Activated CD4-positive, alpha-beta T cell treated with anti-CD3 and anti-CD28 coated beads, Interleukin-10, Interleukin-2, amounts not matched to agents 100 ng/mL and 50 ng/mL, durations not matched to agents 16 hours and 8 hours (primary cell): ENCODE data around the gene MN1.
A peak's percentile ranks its signal among the peaks of the same experiment; 100 is the strongest.

Source experiments
- DNase-seq: peaks from one replicate; pipeline ENCODE4 v3.0.0-alpha.2; 2020

Gene MN1

GRCh38 chr22:27825174-27825573 lies 23.6 kb upstream of the MN1 start:
- DNase-seq = peak; percentile 33

GRCh38 chr22:27823221-27823620 lies 21.7 kb upstream of the MN1 start:
- DNase-seq = no peak

GRCh38 chr22:27820896-27821866 lies 19.6 kb upstream of the MN1 start:
- no peak for DNase-seq

GRCh38 chr22:27816552-27816951 lies 15.0 kb upstream of the MN1 start:
- no peak for DNase-seq

- DNase-seq = no peak
These were observed 14.4 kb upstream of the MN1 start for GRCh38 chr22:27815826-27816530.

GRCh38 chr22:27814993-27815392 lies 13.4 kb upstream of the MN1 start:
- no peak for DNase-seq

- no peak for DNase-seq
These were observed 10.2 kb upstream of the MN1 start for GRCh38 chr22:27811778-27812177.

GRCh38 chr22:27810609-27811151 lies 9.1 kb upstream of the MN1 start:
- DNase-seq = no peak

- DNase-seq = no peak
These were observed 8.4 kb upstream of the MN1 start for GRCh38 chr22:27809700-27810608.

GRCh38 chr22:27809226-27809603 lies 7.7 kb upstream of the MN1 start:
- no peak for DNase-seq

- no peak for DNase-seq
These were observed 7.1 kb upstream of the MN1 start for GRCh38 chr22:27808451-27809225.

- DNase-seq = no peak
These were observed 4.3 kb upstream of the MN1 start for GRCh38 chr22:27805841-27806240.

- peak; percentile 63 for DNase-seq
These were observed 3.1 kb upstream of the MN1 start for GRCh38 chr22:27804470-27805297.

- no peak for DNase-seq
These were observed 2.4 kb upstream of the MN1 start for GRCh38 chr22:27803841-27804415.

GRCh38 chr22:27802346-27803073 lies 954 bp upstream of the MN1 start:
- DNase-seq = no peak

- peak; percentile 29 for DNase-seq
These were observed 347 bp downstream of the MN1 start for GRCh38 chr22:27801202-27801615.

- DNase-seq = no peak
These were observed 1.0 kb downstream of the MN1 start for GRCh38 chr22:27800250-27801201.

- no peak for DNase-seq
These were observed 1.7 kb downstream of the MN1 start for GRCh38 chr22:27799827-27800249.
